HuH-7.5 (cell line): ENCODE results near the gene COL11A2.

Experiments
- DNase-seq: peaks from one replicate; pipeline ENCODE4 v3.0.0; 2011; ENCODE audit warnings: low spot score

The COL11A2 gene

DNA sequence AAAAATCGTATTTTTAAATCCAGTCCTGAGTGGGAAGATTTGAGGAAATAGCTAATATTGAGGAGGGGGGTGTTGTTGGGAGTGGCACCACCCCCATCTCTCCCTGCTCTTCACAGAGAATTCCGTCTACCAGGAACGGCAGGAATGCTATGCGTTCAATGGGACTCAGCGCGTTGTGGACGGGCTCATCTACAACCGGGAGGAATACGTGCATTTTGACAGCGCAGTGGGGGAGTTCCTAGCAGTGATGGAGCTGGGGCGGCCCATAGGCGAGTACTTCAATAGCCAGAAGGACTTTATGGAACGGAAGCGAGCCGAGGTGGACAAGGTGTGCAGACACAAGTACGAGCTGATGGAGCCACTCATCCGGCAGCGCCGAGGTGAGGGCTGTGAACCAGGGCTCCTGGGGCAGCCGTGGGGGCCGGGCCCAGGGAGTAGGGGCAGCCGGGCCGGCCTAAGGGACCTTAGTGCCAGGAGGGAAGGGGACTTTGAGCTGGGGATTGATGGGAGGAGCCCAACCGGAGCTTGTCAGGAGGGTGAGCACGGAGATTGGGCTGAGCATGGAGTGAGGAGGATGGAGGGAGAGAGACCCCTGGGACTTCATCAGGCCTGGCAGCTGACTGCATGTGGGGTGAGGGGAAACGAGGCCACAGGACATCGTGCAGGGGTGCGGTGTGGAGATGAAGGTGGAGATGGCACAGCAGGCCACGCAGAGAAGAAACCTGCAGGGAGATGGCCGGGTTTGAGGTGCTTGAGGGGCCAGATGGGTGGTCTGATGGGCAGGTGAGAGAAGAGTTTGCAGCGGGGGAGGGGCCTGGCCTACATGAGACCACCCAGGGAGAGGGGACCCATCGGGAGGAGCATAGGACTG is 75.2 kb downstream of the COL11A2 start:
- DNase-seq: no peak

DNA sequence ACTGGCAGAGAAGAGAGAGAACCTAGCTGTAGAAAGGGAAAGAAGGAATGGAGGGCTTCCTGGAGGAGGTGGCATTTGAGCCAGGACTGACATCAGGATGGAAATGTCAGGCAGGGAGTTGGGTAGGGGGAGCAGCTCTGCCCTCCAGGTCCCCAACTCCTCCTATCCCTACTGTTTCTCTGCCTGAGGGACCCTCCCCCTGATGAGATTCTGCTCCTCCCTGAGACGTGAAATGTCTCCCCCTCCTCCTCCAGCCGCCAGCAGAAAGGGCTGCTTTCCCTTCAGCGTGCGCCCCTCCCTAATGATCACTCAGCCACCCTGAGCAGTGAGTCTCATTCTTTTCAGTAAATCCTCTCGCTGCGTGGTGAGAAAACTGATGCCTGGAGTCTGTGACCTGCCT is 75.8 kb downstream of the COL11A2 start:
- no peak for DNase-seq

DNA sequence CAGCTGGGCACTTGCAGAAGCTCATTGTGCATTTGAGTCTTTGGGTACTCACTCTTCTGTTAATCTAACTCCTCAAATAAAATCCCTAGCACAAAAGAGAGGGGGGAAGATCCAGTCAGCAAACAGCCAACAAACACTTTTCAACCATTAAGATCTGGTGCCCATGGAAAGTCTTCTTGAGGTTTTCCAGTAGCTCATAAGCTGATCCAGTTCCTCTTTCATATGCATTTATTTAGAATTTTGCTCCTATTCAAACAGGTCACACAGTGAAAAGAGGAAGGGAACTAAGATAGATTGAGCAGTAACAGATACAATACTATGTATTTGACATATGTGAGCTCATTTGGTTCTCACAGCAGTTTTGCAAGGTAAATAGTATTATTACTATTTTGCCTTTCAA is 77.9 kb downstream of the COL11A2 start:
- no peak for DNase-seq

DNA sequence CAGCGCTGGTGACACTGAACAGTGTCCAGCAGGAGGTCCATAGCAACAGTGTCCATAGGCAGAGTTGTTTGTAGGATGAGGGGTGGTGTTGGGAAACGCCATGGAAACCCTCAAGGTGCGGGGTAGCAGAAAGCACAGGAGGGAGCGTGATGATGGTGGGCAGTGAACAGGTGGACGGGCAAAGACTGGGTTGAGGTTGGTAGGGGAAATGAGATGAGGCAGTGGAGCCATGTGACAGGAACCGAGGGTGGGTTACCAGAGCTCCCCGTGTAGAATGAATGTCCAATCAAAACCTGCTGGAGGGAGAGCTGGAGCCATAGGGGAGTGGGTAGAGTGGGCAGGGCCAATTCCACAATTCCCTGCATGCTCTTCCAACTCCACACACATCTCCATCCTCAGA is 78.5 kb downstream of the COL11A2 start:
- no peak for DNase-seq
